ENCODE results near the gene PCDHGA8.

- TF ChIP-seq SUZ12 (IDR thresholded peaks at IDR 0.05; ENCODE audit: extremely low read depth, insufficient read depth, insufficient read length) (no peak), ZNF274 (IDR thresholded peaks at IDR 0.05; ENCODE audit: low read depth, low read length) (no peak), YY1 (IDR thresholded peaks at IDR 0.05; ENCODE audit: insufficient read depth, insufficient read length) (no peak)
These were observed 32.5 kb upstream of the PCDHGA8 start, which contains the start of gene PCDHGB2 for GRCh38 chr5:141359790-141360426.

All from NT2/D1 (cell line).